Epithelial cell of esophagus (primary cell): ENCODE results near the gene PDZD4.

ENCODE experiments used
- DNase-seq: peaks from one replicate; pipeline ENCODE4 v3.0.0; 2010; ENCODE audit warnings: low read depth
- H3K4me3 ChIP-seq: 2 replicates; pipeline ENCODE4 v1.5.1; 2011; ENCODE audit warnings: mild to moderate bottlenecking, low read length, control low read depth
- CTCF ChIP-seq: IDR thresholded peaks from 2 replicates; pipeline ENCODE4 v1.5.1; 2011; ENCODE audit warnings: low read depth, mild to moderate bottlenecking, low read length, control low read depth, inconsistent platforms; ENCODE audit not compliant: insufficient read depth; ENCODE audit errors: missing control alignments

The PDZD4 gene

GRCh38 chrX:153867139-153867538 is 36.8 kb upstream of the PDZD4 start:
- DNase-seq: no peak
- no peak for TF ChIP-seq CTCF

GRCh38 chrX:153866302-153867019 is 36.1 kb upstream of the PDZD4 start:
- no peak overlapping the region for H3K4me3 ChIP-seq
- no peak for DNase-seq
- no peak for TF ChIP-seq CTCF

More at GRCh38 chrX:153867139-153867538, 36.8 kb upstream of the PDZD4 start:
- no peak overlapping the region for H3K4me3 ChIP-seq

GRCh38 chrX:153865685-153866084 is 35.3 kb upstream of the PDZD4 start:
- H3K4me3 ChIP-seq: no peak overlapping the region

GRCh38 chrX:153865321-153865580 is 34.9 kb upstream of the PDZD4 start:
- H3K4me3 ChIP-seq: no peak overlapping the region
- no peak for TF ChIP-seq CTCF
- no peak for DNase-seq

More at GRCh38 chrX:153865685-153866084, 35.3 kb upstream of the PDZD4 start:
- no peak for DNase-seq
- TF ChIP-seq CTCF: no peak

DNA sequence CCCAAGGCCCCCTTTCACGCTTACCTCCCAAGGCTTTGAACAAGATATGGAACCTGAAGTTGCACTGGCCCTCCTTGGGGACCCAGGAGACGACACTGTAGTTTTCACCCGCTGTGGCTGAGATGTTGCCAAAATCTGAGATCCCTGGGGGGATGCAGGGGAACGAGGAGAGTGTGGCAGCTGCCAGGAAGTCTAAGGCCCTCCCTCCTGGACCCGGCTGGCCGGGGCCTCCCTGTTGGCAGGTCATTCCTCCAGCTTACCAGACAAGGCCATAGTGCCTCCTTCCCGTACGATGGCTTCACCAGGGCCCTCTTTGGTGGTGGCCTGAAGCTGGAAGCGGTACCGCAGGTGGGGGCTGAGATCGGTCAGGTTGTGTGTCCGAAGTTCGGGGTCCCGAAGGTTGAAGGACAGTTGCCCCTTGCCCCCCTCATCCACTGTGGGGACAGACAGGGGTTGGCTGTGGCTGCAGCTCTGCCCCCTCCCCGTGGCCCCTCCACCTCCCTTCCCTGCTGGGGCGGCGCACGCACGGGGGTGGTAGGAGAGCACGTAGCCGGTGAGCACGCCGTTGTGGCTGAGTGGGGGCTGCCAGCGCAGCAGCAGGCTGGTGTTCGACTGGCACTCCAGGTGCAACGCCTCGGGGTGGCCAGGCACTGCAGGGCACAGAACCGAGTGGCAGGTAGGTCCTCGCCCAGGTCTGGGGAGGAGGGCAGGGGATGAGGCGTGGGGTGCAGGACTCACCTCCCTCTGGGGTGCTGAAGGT is 34.4 kb upstream of the PDZD4 start:
- DNase-seq: no peak
- no peak for TF ChIP-seq CTCF
- no peak overlapping the region for H3K4me3 ChIP-seq

DNA sequence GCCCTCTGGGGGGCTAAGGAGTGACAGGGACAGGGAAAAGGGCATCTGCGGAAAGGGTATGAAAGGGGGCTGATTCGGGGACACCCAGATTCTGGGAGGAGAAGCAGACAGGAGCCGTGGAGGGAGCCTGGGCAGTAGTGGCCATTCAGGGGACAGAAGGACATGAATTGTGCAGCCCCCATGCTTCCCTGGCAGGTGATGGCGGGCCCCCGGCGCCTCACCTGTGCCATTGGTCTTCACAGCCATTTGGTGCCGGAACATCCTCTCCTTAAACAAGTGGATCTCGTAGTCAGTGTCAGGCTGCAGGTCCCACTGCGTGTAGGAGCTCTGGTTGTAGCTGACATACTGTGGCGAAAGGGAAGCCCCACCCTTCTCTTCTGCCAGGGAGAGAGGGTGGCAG is 33.8 kb upstream of the PDZD4 start:
- DNase-seq: no peak
- no peak overlapping the region for H3K4me3 ChIP-seq
- no peak for TF ChIP-seq CTCF
